ENCODE measurements around the gene C19orf38. TPM values are rescaled to one million over a fixed set of nuclear protein-coding genes. Genes with fewer than 3 reads are reported as not detected.

Gene C19orf38
- total RNA-seq (under 1 TPM; 0.44 to 0.48 TPM), polyA plus RNA-seq (not detected)

GRCh38 chr19:10848230-10848856 lies at the start of gene C19orf38:
Gene C19orf38, plus strand, starts transcription at chr19:10848415. Its CDS starts 94 bp downstream, at chr19:10848509.
- H3K4me1 Mint-ChIP-seq: no peaks in the 10 kb centered on the region
- H3K27me3 Mint-ChIP-seq: peaks cover 8 to 10% of the 10 kb centered on the region in 2 donors
- no peaks in the 10 kb centered on the region for H3K27me3 ChIP-seq (ENCODE audit: insufficient read depth, low read length, poor library complexity, severe bottlenecking)
- no peak within 1 kb of the TSS for H3K27ac ChIP-seq (ENCODE audit: low read depth, low read length)
- no peaks in the 10 kb centered on the region for H3K36me3 ChIP-seq (ENCODE audit: insufficient read depth, low read length)
- H3K9me3 ChIP-seq (ENCODE audit: low read length): peaks cover 8% of the 10 kb centered on the region
- no peak within 1 kb of the TSS for H3K27ac Mint-ChIP-seq
- no peak for DNase-seq
- H3K4me3 Mint-ChIP-seq: no peak within 1 kb of the TSS
- ChIA-PET POLR2A (no interaction called here), CTCF (interaction anchor here (1.6 kb wide), 1 partner anchor 16 kb away, joined by 6 read pairs; no protein-coding TSS in a partner anchor)
- H3K4me1 ChIP-seq (ENCODE audit: insufficient read depth, low read length): no peaks in the 10 kb centered on the region
- H3K9me3 Mint-ChIP-seq: peaks cover 5 to 9% (median 8%) of the 10 kb centered on the region in 5 donors
- H3K36me3 Mint-ChIP-seq: peaks cover 0 to 7% (median 4%) of the 10 kb centered on the region in 3 donors
- H3K4me3 ChIP-seq (ENCODE audit: low read length): no peak within 1 kb of the TSS

- POLR2A ChIA-PET: no interaction called here
- Histone ChIP-seq H3K4me3 (ENCODE audit: low read length) (no peak overlapping the region), H3K27me3 (ENCODE audit: insufficient read depth, low read length, poor library complexity, severe bottlenecking) (no peaks in the 10 kb centered on the region), H3K27ac (ENCODE audit: low read depth, low read length) (peak overlapping the region; percentile 22), H3K4me1 (ENCODE audit: insufficient read depth, low read length) (peaks cover 30% of the 10 kb centered on the region), H3K9me3 (ENCODE audit: low read length) (no peaks in the 10 kb centered on the region), H3K36me3 (ENCODE audit: insufficient read depth, low read length) (peaks cover 28% of the 10 kb centered on the region)
- H3K4me1 Mint-ChIP-seq: peaks cover 30 to 43% (median 37%) of the 10 kb centered on the region in 3 donors
- no peaks in the 10 kb centered on the region for H3K9me3 Mint-ChIP-seq
- H3K27ac Mint-ChIP-seq: peak overlapping the region in 4 of 8 donors; percentile 33 to 99 (median 92)
- DNase-seq: no peak
- H3K27me3 Mint-ChIP-seq: no peaks in the 10 kb centered on the region
- H3K36me3 Mint-ChIP-seq: peaks cover 6 to 71% (median 11%) of the 10 kb centered on the region in 3 donors
- CTCF ChIA-PET: interaction anchor here (1.3 kb wide), 1 partner anchor 83 kb away, joined by 5 read pairs; the partner anchor contains the start of gene DNM2
- no peak overlapping the region for H3K4me3 Mint-ChIP-seq
Observed at GRCh38 chr19:10800488-10800887, 47.7 kb upstream of the C19orf38 start.

GRCh38 chr19:10802479-10802878 lies 45.7 kb upstream of the C19orf38 start:
- no peaks in the 10 kb centered on the region for H3K9me3 ChIP-seq (ENCODE audit: low read length)
- no peak overlapping the region for H3K4me3 Mint-ChIP-seq
- peaks cover 22 to 28% (median 25%) of the 10 kb centered on the region in 3 donors for H3K4me1 Mint-ChIP-seq
- DNase-seq: no peak
- H3K27me3 ChIP-seq (ENCODE audit: insufficient read depth, low read length, poor library complexity, severe bottlenecking): no peaks in the 10 kb centered on the region
- no peak overlapping the region for H3K27ac ChIP-seq (ENCODE audit: low read depth, low read length)
- POLR2A ChIA-PET: interaction anchor here (0.5 kb wide), 1 partner anchor 37 kb away, joined by 3 read pairs; no protein-coding TSS in a partner anchor
- H3K4me3 ChIP-seq (ENCODE audit: low read length): no peak overlapping the region
- CTCF ChIA-PET: no interaction called here
- peaks cover 24% of the 10 kb centered on the region for H3K36me3 ChIP-seq (ENCODE audit: insufficient read depth, low read length)
- peaks cover 6 to 70% (median 9%) of the 10 kb centered on the region in 3 donors for H3K36me3 Mint-ChIP-seq
- H3K27ac Mint-ChIP-seq: peak overlapping the region in 2 of 8 donors; percentile 6 to 70
- H3K4me1 ChIP-seq (ENCODE audit: insufficient read depth, low read length): peaks cover 15% of the 10 kb centered on the region
- H3K9me3 Mint-ChIP-seq: no peaks in the 10 kb centered on the region
- H3K27me3 Mint-ChIP-seq: no peaks in the 10 kb centered on the region

- H3K9me3 Mint-ChIP-seq: no peaks in the 10 kb centered on the region
- H3K27ac ChIP-seq (ENCODE audit: low read depth, low read length): no peak overlapping the region
- no peaks in the 10 kb centered on the region for H3K27me3 Mint-ChIP-seq
- CTCF ChIA-PET: no interaction called here
- H3K27ac Mint-ChIP-seq: peak overlapping the region in 5 of 8 donors; percentile 17 to 77 (median 27)
- no peaks in the 10 kb centered on the region for H3K27me3 ChIP-seq (ENCODE audit: insufficient read depth, low read length, poor library complexity, severe bottlenecking)
- POLR2A ChIA-PET: no interaction called here
- H3K4me3 Mint-ChIP-seq: peak overlapping the region in 1 of 7 donors; percentile 25
- H3K36me3 ChIP-seq (ENCODE audit: insufficient read depth, low read length): peaks cover 24% of the 10 kb centered on the region
- no peak for DNase-seq
- no peak overlapping the region for H3K4me3 ChIP-seq (ENCODE audit: low read length)
- peaks cover 7% of the 10 kb centered on the region for H3K4me1 ChIP-seq (ENCODE audit: insufficient read depth, low read length)
- peaks cover 7 to 67% (median 9%) of the 10 kb centered on the region in 3 donors for H3K36me3 Mint-ChIP-seq
- H3K4me1 Mint-ChIP-seq: peaks cover 15 to 24% (median 21%) of the 10 kb centered on the region in 3 donors
- H3K9me3 ChIP-seq (ENCODE audit: low read length): no peaks in the 10 kb centered on the region
Observed at GRCh38 chr19:10803252-10803651, 45.0 kb upstream of the C19orf38 start.

GRCh38 chr19:10805065-10805757 lies 43.0 kb upstream of the C19orf38 start:
- Histone ChIP-seq H3K36me3 (ENCODE audit: insufficient read depth, low read length) (peaks cover 29% of the 10 kb centered on the region), H3K4me1 (ENCODE audit: insufficient read depth, low read length) (peaks cover 15% of the 10 kb centered on the region), H3K4me3 (ENCODE audit: low read length) (no peak overlapping the region), H3K9me3 (ENCODE audit: low read length) (no peaks in the 10 kb centered on the region), H3K27ac (ENCODE audit: low read depth, low read length) (no peak overlapping the region), H3K27me3 (ENCODE audit: insufficient read depth, low read length, poor library complexity, severe bottlenecking) (no peaks in the 10 kb centered on the region)
- H3K9me3 Mint-ChIP-seq: no peaks in the 10 kb centered on the region
- H3K4me3 Mint-ChIP-seq: no peak overlapping the region
- DNase-seq: no peak
- ChIA-PET CTCF (no interaction called here), POLR2A (no interaction called here)
- peak overlapping the region in 5 of 8 donors; percentile 17 to 84 (median 60) for H3K27ac Mint-ChIP-seq
- H3K27me3 Mint-ChIP-seq: no peaks in the 10 kb centered on the region
- peaks cover 15 to 72% (median 18%) of the 10 kb centered on the region in 3 donors for H3K36me3 Mint-ChIP-seq
- H3K4me1 Mint-ChIP-seq: peaks cover 18 to 24% (median 23%) of the 10 kb centered on the region in 3 donors

GRCh38 chr19:10805758-10806247 lies 42.4 kb upstream of the C19orf38 start:
- peaks cover 18 to 28% (median 23%) of the 10 kb centered on the region in 3 donors for H3K4me1 Mint-ChIP-seq
- Histone ChIP-seq H3K9me3 (ENCODE audit: low read length) (no peaks in the 10 kb centered on the region), H3K27ac (ENCODE audit: low read depth, low read length) (no peak overlapping the region), H3K4me1 (ENCODE audit: insufficient read depth, low read length) (peaks cover 15% of the 10 kb centered on the region), H3K27me3 (ENCODE audit: insufficient read depth, low read length, poor library complexity, severe bottlenecking) (no peaks in the 10 kb centered on the region), H3K36me3 (ENCODE audit: insufficient read depth, low read length) (peaks cover 35% of the 10 kb centered on the region), H3K4me3 (ENCODE audit: low read length) (no peak overlapping the region)
- H3K27me3 Mint-ChIP-seq: no peaks in the 10 kb centered on the region
- peaks cover 15 to 71% (median 18%) of the 10 kb centered on the region in 3 donors for H3K36me3 Mint-ChIP-seq
- no peak for DNase-seq
- no peak overlapping the region for H3K4me3 Mint-ChIP-seq
- H3K27ac Mint-ChIP-seq: peak overlapping the region in 4 of 8 donors; percentile 17 to 63 (median 36)
- ChIA-PET POLR2A (no interaction called here), CTCF (interaction anchor here (0.9 to 1.0 kb wide), 2 partner anchors 21 to 58 kb away, joined by 3 to 4 read pairs; no protein-coding TSS in a partner anchor)
- H3K9me3 Mint-ChIP-seq: no peaks in the 10 kb centered on the region

GRCh38 chr19:10808937-10809649 lies 39.1 kb upstream of the C19orf38 start:
- Histone ChIP-seq H3K9me3 (ENCODE audit: low read length) (no peaks in the 10 kb centered on the region), H3K27me3 (ENCODE audit: insufficient read depth, low read length, poor library complexity, severe bottlenecking) (no peaks in the 10 kb centered on the region), H3K36me3 (ENCODE audit: insufficient read depth, low read length) (peaks cover 31% of the 10 kb centered on the region), H3K4me3 (ENCODE audit: low read length) (no peak overlapping the region), H3K27ac (ENCODE audit: low read depth, low read length) (peak overlapping the region; percentile 16), H3K4me1 (ENCODE audit: insufficient read depth, low read length) (peaks cover 19% of the 10 kb centered on the region)
- Mint-ChIP-seq H3K9me3 (no peaks in the 10 kb centered on the region), H3K36me3 (peaks cover 11 to 67% (median 18%) of the 10 kb centered on the region in 3 donors), H3K27me3 (no peaks in the 10 kb centered on the region), H3K27ac (peak overlapping the region; percentile 45 to 97 (median 71)), H3K4me1 (peaks cover 25 to 42% (median 31%) of the 10 kb centered on the region in 3 donors), H3K4me3 (peak overlapping the region in 5 of 7 donors; percentile 15 to 75 (median 27))
- DNase-seq: no peak
- ChIA-PET CTCF (interaction anchor here (1.1 kb wide), 1 partner anchor 92 kb away, joined by 4 read pairs; the partner anchor contains the start of gene DNM2), POLR2A (interaction anchor here (0.6 kb wide), 1 partner anchor 88 kb away, joined by 3 read pairs; no protein-coding TSS in a partner anchor)
